Measurements from ENCODE around the gene TSPAN18. TPM values are rescaled to one million over a fixed set of nuclear protein-coding genes. Genes with fewer than 3 reads are reported as not detected.

The TSPAN18 gene
- 10 to 100 TPM in 1 of 4 donors, 1 to 10 TPM in 3; 2.2 to 18.1 (median 3.4) TPM for total RNA-seq

GRCh38 chr11:44726283-44727113 is at the start of gene TSPAN18:
TSS of gene TSPAN18 (plus strand) at chr11:44726962. CDS start at chr11:44906417, 179,455 bp downstream.
- no peak for ATAC-seq (ENCODE audit: low FRiP score)
- DNase-seq (ENCODE audit: low spot score): no peak

GRCh38 chr11:44680982-44681597 is 45.7 kb upstream of the TSPAN18 start:
- no peak for TF ChIP-seq CTCF (IDR thresholded peaks at IDR 0.05)
- no peak for ATAC-seq (ENCODE audit: low FRiP score)

More at GRCh38 chr11:44726283-44727113, at the start of gene TSPAN18:
- TF ChIP-seq CTCF (IDR thresholded peaks at IDR 0.05): no peak

GRCh38 chr11:44681698-44682097 is 45.1 kb upstream of the TSPAN18 start:
- TF ChIP-seq CTCF (IDR thresholded peaks at IDR 0.05): no peak
- DNase-seq (ENCODE audit: low spot score): no peak
- no peak for ATAC-seq (ENCODE audit: low FRiP score)

More at GRCh38 chr11:44680982-44681597, 45.7 kb upstream of the TSPAN18 start:
- no peak for DNase-seq (ENCODE audit: low spot score)

- ATAC-seq (ENCODE audit: low FRiP score): no peak
- DNase-seq (ENCODE audit: low spot score): no peak
- TF ChIP-seq CTCF (IDR thresholded peaks at IDR 0.05): no peak
These were observed 41.9 kb upstream of the TSPAN18 start for GRCh38 chr11:44684859-44685281.

GRCh38 chr11:44687388-44687787 is 39.4 kb upstream of the TSPAN18 start:
- no peak for TF ChIP-seq CTCF (IDR thresholded peaks at IDR 0.05)
- DNase-seq (ENCODE audit: low spot score): no peak
- ATAC-seq (ENCODE audit: low FRiP score): no peak

- no peak for TF ChIP-seq CTCF (IDR thresholded peaks at IDR 0.05)
- DNase-seq (ENCODE audit: low spot score) (no peak), ATAC-seq (ENCODE audit: low FRiP score) (no peak)
These were observed 37.5 kb upstream of the TSPAN18 start for GRCh38 chr11:44689265-44689664.

All from omental fat pad (tissue), 4 donors.